OCI-LY7 (cell line): Measurements from ENCODE around the gene MAB21L2.

Experiments used
- EZH2phosphoT487 ChIP-seq: fragments of 200-600 bp; sonication (generic); IDR thresholded peaks from 2 replicates; pipeline ENCODE4 v1.6.1; 2018; ENCODE audit warnings: low read depth, borderline replicate concordance, mild to moderate bottlenecking, mixed run types, antibody characterized with exemption, low read length, moderate library complexity, mixed read lengths
- TF ChIP-seq, protein P1 (sequence below): fragments of 200-600 bp; sonication (generic); conservative IDR thresholded peaks from 2 replicates; pipeline ENCODE4 v1.5.1; 2014; ENCODE audit warnings: mild to moderate bottlenecking, antibody characterized with exemption, low read length, moderate library complexity, mixed read lengths

DNA sequence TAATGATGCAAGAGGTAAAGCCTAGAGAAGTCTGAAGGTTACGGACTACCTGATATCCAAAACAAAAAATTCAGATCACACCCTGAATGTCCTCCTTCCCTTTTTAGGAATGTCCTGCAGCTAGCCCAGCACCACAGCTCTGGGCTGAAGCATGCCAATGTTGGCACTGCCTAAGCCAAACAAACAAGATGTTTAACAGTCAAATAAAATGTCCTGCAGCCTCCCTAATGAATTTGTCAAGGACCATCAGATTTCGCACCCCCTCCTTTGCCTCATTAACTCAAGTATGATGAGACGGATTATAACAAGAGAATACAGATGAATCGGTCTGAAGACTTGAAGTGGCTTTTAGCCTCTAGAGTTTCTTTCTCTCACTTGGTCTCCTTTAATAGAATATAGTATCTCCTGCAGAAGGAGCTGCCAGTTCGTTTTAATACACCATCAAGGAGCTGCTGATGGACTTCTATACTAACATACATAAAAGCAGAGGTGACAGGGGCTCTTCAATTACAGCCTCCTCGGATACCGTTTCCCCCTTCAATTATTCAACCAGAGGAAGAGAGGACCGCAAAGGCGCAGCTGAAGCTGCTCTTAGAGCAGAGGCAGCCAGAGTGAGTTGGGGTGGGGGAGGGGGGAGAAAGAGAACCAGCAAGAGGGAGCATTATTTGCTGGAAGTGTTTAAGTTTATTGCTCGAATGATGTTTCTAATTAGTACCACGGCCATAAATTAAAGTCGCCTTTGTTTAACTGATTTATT is 3.0 kb upstream of the MAB21L2 start:
- TF ChIP-seq, protein P1, sequence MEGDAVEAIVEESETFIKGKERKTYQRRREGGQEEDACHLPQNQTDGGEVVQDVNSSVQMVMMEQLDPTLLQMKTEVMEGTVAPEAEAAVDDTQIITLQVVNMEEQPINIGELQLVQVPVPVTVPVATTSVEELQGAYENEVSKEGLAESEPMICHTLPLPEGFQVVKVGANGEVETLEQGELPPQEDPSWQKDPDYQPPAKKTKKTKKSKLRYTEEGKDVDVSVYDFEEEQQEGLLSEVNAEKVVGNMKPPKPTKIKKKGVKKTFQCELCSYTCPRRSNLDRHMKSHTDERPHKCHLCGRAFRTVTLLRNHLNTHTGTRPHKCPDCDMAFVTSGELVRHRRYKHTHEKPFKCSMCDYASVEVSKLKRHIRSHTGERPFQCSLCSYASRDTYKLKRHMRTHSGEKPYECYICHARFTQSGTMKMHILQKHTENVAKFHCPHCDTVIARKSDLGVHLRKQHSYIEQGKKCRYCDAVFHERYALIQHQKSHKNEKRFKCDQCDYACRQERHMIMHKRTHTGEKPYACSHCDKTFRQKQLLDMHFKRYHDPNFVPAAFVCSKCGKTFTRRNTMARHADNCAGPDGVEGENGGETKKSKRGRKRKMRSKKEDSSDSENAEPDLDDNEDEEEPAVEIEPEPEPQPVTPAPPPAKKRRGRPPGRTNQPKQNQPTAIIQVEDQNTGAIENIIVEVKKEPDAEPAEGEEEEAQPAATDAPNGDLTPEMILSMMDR, result no peak
- TF ChIP-seq EZH2phosphoT487, result no peak
